ENCODE data around the gene TFDP2.

DNA sequence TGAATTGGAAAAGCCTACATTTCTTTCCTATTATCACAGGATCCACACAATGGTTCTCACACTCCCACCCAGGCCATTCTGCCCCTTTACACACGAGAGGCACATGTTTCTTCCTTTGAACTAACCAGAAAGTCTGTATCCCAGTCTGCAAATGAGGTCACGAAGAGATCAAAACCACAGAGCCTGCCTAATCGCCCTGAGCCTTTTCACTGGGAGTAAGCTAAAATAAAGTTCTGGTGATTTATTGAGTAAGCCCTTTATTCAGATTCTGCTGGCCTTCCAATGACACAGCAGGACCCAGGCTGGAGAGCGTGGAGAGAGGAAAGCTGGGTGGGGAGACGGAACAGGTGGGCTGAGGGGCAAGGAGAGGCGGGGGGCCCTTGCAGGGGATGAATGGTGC is 194.2 kb downstream of the TFDP2 start:
- TF ChIP-seq, protein P1, sequence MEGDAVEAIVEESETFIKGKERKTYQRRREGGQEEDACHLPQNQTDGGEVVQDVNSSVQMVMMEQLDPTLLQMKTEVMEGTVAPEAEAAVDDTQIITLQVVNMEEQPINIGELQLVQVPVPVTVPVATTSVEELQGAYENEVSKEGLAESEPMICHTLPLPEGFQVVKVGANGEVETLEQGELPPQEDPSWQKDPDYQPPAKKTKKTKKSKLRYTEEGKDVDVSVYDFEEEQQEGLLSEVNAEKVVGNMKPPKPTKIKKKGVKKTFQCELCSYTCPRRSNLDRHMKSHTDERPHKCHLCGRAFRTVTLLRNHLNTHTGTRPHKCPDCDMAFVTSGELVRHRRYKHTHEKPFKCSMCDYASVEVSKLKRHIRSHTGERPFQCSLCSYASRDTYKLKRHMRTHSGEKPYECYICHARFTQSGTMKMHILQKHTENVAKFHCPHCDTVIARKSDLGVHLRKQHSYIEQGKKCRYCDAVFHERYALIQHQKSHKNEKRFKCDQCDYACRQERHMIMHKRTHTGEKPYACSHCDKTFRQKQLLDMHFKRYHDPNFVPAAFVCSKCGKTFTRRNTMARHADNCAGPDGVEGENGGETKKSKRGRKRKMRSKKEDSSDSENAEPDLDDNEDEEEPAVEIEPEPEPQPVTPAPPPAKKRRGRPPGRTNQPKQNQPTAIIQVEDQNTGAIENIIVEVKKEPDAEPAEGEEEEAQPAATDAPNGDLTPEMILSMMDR (IDR thresholded peaks at IDR 0.05 in 8 of 11, conservative IDR thresholded peaks at IDR 0.05 in 3 of 11), result no peak
- TF ChIP-seq POLR2A (IDR thresholded peaks at IDR 0.05), result no peak
